ENCODE measurements around the gene MTPN.

MTPN gene

DNA sequence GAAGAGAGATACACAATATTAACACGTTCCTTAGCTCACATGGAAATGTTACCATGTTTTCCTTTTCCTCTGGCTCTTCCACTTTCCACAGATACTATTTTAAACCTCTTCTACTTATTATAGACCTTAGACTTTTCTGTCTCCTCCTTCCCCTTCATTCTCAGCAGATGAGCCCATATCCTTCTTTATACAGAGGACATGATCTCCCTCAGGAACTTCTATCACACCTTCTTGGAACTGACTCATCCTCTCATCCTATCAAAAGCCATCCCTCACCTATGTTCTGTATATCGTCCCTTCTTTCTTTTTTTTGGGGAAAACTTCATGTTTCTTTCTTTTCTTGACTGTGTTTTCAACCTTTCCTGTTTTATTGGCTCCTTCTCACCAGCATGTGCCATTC is 20.8 kb downstream of the MTPN start:
- DNase-seq: no peak

DNA sequence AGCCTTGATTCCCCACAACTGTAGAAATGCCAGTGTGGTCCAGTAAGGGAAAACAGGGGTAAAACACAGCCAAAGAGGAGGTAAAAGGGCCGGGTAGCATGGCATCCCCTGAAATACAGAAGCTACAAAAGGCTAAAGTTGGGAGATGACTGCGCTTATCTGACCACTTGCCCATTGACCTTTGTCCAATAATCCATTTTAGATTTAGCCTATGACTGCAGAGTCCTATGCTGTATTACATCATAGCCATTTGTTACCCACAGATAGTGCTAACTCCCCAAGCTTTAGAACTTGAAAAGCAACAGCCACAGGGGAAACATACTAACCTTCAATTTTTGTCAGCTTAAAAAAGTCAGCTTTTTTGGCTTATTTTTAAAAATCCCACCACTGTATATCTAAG is 26.2 kb downstream of the MTPN start:
- no peak for DNase-seq

DNA sequence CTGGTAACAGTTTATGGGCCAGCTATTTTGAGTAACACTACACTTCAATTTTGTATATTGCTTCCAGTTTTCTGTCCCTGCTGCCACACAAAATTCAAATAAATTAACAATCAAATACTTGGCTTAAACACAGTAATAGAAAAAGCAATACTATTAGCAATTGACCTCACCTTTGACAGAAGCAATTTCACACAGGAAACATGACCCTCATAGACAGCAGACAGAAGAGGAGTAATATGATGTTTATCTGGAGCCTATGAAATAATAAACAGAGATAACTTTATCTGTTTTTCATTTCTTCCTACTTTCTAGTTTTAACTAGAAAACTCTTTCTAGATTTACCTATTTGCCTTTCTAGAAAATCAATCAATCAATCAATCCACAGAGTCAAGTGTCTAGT is 26.7 kb downstream of the MTPN start:
- DNase-seq: no peak

DNA sequence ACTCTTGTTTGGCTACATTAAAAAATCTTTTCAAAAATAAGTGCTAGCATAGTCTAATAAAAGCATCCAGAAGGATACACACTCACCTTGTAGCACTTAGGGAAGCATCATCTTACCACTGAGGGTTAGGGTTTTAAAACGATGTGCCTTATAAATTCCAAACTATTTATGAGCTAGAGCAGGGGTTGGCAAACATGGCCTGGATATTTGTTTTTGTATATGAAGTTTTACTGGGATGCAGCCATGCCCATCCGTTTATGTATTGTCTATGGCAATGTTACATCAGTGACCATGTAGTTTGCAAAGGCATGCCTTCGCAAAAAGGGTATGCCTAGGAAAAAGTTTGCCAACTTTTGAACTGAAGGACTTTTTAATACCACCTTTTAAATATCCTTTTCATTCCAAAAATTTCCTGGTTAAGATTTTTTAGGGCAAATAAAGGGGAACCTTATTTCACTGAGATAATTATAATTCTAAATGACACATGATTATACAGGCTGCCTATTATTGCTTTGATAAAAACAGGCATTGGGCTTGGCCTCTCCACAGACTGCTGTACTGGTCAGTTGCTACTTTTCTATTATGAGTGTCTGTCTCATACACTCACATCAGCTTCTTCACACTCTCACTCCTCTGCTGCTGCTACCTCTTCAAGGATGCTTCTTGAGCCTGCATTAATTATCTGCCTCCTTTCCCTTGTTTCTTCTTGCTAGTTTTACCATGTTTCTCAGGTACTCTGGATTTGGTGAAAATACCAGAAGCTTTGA is 30.7 kb downstream of the MTPN start:
- no peak for DNase-seq

DNA sequence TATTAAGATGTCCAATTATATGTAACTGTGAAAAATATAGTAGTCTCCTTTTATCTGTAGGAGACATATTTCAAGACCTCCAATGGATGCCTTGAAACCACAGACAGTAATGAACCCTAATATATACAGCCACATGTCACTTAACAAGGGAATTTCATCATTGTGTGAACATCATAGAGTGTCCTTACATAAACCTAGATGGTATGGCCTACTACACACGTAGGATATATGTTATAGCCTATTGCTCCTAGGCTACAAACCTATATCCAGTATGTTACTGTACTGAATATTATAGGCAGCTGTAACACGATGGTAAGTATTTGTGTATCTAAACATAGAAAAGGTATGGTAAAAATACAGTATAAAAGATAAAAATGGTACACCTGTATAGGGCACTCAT is 32.4 kb downstream of the MTPN start:
- no peak for DNase-seq

DNA sequence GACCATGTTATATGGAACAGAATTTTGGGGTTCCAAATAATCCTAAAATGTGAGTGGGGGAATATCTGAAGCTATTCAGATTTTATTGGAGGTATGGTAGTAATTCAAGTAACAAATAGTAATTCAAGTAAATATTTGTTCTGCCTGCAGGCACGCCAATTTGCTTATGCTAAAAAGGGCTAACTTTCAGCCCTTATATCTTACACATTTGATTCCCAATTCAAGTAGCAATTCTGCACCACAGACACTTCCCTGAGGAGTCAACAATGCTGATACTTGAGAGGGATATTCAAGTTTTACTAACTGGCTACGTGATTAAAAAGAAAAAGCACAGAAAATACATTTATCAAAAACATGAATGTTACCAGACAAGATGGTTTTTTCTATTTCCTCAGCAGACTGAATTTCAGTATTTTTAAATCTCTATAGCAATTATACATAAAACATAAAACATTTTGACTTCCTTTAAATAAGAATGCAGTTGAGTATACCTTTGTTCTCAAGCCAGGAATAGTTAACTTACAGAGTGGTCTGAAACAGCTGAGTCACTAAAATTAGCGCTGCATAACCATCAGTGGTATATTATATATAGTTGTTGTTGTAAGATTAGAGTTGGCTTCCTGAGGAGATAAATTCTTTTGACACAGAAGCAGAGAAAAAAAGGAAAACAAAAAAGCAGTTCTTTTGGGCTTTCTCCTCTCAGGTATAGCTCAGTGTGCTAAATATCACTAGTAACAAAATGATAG is 33.9 kb downstream of the MTPN start:
- no peak for DNase-seq

DNA sequence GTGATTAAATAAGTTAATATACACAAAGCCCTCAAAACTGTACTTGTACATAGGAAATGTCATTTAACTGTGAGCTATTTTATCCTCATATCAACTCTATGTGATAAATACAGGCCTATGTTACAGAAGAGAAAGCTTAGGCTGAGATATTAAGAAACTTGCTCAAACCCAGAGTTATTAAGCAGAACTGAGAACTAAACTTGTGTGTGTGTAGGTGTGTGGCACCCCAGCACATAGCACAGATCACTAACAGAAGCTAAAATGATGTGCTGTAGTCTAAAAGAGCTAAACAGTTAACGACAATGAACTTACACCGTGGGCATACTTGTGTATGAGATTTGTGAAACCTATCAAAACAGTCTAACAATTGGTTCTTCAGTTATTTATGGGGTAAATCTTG is 34.5 kb downstream of the MTPN start:
- DNase-seq: no peak

DNA sequence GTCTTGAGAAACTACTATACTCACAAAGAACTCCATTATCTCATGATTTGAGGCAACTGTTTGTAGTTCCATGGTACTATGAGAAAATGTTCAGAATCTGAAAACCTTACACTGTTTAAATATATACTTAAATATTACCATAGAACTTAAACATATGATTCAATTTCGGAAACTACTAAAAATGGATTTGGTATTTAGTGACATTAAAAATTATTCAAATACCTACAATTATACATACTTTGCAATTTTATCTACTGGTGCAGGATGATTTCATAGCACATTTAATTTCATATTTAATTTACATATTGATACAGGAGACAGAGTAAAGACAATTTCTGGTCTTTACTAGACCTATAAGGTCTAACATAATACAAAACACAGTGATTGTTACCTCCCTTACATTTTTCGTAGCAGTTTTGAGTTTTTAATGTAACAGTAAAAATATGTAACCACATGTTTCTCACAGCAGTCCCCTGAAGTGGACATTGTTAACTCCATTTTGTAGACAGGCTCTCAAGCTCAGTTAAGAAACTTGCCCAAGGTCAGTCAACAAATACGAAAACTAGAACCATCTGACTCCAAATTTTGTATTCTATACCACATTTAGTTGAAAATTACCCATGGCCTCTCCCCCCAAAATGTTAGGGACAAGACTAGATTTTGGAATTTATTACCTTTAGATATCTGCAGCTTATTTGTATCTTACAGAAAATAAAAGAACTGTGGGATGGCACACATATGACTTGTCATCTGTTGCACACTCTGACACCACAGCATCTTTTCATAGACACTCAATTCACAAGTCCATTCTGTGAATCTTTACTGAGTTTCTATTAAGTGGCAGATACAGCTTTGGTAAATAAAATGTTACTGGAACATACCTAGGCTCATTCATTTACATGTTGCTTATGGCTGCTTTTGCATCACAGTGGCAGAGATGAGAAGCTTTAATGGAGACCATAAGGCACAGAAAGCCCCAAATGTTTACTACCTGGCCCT is 36.8 kb downstream of the MTPN start:
- no peak for DNase-seq

DNA sequence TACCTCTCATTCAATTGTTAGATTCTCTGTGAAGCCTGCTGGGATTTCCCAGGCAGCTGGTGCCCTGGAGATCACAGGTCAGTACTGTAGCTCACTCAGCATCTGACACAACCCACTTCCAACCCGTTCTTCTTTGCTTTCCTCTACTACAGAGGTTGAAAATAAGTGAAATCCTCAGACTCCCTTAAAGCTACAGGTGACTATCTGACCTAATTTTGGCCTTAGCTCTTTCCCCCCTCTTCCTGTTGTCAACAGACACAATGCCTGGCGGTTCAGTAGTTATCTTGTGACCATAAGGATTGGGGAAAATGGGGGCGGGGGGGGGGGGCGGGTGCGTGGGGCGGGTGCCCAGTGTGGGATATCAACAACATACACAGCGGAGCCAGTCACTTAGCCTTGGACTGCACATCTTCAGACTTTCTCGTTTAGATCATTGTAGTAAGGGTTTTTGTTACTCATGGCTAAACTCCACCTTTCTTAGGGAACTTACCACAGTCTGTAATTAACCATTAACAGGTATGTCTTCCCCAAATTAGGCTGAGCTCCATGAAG is 37.8 kb downstream of the MTPN start:
- DNase-seq: no peak

DNA sequence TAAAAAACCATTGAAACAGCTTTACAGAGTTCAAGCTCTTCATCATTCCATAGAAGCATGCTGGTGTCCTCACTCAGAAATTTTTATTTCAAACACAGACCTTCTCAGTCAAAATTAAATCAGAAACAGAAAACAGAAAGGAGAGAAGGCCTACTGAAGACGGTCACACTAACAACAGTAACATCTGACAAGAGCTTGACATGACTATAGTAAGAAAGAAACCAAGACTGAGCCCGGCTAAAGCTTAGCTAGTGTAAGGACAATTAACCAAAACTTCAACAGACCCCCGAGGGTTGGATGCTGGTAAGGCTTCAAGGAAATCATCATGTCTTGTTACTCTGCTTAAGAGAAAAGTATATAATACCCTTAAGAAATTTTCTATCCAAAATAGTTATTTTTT is 38.6 kb downstream of the MTPN start:
- DNase-seq: no peak

DNA sequence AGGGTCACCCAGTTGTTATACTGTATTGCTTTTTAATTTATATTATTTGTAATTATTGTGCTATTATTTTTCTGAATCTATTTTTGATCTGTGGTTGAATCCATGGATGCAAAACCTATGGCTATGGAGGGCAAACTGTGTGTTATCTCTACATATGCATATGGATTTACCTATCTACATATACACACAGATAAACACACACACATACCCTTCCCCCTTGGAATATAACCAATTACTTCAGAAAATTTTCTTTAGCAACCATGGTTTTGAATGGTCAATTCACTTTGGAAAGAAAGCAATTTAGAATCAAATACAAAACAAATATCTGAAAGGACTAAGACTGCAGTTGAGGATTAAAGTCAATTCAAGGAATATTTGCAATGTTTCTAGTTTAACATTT is 39.1 kb downstream of the MTPN start:
- no peak for DNase-seq

DNA sequence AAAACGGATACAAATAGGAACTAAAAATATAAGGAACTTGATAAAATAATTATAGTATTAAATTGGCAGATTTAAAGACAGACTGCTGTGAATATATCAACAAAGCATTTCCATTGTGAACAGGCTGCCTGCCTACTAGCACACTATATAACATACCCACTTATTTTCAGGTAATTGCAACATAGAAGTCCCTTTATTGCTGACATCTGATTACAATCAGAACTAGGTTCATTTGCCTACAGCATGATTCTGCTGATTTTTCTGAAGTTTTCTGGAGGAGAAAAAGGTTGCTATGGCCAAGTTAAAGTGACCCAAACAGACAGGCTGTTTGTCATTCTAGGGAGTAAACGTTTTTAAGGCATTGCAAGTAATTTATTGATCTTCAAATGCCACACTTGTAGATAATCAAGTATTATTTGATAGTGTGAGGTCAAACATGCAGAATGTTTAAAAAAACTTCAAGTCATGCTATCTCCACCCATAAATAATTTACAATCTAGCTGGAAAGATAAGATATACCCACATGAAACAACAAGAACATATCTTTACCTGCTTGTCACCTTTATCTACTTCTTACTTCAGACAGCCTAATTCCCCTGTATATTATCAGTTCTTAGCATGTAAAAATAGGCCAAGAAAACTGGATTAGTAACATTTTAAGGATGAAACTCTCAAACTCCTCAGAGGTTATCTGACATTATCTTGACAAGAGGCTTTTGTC is 40.5 kb downstream of the MTPN start:
- no peak for DNase-seq

DNA sequence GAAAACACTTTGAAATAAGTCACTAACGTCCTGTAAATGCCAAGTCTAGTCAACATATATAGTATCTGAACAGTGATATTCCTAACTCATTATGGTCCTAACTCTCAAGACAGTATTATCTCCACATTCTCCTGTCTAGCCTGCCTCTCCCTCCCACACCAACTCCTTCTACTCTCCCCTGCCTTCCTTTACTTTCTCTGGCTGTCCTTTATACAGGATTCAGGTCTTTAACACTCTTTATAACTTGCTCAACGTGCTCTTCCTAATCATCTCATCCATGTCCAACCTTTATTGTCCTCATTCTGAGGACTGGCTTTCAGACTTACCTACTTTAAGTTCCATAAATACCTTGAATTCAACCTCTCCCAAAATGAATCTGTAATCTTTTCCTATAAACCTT is 42.5 kb downstream of the MTPN start:
- no peak for DNase-seq

DNA sequence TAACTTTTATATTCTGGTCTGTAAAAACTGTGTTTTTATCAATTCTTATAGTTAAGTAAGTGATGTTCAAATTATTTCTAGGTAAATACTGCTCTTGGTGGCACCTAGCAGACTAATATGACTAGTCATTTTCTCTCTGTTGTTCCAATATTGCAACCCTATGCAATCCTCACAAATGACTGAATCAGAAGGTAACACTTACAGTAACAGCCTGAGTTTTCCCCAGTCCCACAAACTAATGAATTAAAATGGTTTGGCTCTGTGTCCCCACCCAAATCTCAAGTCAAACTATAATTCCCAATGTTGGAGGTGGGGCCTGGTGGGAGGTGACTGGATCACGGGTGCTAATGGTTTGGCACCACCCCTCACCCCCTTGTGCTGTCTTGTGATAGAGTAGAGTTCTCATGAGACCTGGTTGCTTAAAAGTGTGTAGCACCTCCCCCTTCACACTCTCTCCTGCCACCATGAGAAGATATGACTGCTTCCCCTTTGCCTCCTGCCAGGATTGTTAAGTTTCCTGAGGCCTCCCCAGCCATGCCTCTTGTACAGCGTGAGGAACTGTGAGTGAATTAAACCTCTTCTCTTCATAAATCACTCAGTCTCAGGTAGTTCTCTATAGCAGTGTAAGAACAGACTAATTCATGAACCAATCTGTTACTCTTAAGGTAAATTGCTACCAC is 43.5 kb downstream of the MTPN start:
- DNase-seq: no peak

DNA sequence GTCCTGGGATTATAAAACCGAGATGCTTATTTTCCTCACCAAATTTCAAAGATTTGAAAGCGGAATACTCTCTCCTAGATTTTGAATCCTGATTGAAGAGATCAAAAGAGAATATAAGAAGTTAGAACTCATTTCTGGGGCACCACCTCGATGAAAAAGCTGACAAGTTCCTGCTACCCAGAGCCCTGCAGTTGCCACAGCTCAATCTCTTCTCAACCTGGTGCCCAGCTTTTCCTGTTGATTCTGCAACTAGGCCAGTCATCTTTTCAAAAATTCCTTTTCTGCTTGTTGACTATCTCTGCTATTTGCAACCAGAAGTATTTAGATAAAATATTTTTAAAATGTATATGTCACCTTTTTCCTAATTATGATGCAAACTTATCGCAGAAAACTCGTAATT is 45.0 kb downstream of the MTPN start:
- DNase-seq: no peak

DNA sequence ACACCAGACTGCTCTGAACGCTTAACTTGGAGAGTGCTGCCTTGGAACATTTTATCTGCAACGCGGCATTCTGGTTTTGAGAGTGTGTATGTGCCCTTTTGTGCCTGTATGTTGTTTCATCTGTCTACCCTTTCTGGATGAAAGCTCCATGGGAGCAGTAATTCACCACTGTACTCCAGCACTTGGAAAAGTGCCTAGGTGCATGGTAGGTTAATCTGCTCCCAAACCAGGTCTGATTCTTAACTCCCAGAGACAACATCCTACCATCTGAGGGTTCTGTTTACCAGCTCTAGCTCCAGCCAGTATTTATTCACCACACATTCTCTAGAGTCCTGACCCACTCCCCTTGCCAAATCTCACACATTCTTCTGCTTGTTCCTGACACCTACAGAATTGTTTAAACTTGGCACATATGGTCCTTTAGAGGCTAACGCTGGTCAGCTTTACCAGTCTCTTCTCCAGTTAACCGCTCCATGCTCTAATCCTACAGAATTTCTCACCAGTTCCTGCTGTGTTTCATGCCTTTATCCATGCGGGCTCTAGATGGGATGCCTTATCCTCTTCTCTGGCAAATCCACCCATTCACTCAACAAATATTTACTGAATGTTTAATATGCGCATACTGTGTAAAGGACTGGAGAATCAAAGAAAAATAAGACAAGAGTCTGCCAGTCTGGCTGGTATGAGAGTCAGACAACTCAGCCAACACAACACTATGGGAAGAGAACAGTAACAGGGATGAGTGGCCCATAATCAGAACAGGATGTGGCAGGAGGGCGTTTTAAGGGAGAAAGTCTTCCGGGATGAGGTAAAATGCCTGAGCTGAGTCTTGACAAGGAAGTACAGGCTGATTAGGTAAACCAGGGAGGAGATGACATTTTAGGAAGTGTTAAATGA is 46.3 kb downstream of the MTPN start:
- no peak for DNase-seq

DNA sequence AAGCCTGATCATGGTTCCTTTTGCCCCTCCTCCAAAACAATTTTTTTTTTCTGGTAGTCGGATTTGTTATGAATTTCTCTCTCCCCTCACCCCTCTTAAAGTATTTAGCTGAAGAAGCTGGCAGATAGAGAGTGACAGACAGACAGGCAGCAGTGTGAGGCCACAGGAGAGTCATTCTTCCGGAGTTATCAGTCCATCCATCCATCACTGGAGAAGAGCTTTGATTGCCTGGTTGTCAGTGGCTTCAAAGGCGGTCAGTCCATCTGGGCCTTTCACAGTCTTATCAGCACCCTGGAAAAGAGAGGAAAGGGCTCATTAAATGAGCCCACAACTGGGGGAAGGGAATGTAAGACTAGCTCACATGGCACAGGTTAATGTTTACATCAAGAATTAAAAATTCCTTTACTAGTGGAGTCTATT is 47.4 kb downstream of the MTPN start:
- DNase-seq: no peak

DNA sequence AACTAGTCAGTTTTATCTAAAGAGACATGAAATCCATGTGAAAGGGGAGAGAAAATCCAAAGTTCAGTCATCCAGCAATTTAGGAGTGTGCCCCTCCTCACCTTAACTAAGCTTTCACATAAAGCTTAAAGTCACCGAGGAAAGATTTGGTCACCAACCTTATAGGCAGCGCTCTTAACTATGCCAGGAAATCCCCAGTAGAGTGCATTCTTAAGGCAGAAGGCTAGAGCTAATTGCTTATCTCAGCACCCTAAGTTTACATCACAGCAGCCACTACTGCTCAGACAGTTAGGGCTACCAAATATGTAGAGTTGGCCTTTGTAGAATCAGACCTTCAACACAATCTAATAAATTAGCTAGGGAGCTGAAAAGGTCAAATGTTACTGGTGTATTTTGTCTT is 47.9 kb downstream of the MTPN start:
- DNase-seq: no peak

DNA sequence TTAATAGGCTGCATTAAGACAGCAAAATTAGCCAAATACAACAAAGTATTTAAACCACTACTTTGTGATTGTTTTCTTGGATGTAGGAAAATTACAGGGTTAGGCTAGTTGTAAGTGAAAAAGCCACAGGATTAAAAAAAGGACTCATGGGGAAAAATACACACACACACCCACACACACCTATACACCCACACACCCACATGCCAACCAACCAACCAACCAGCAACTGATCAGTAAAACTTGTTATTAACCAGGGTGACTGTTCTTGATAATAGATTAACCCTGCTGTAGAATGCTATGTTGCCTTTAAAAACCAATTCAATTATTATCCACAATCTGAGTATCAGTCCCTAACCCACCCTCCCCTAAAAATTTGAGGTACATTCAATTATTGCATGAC is 49.0 kb downstream of the MTPN start:
- no peak for DNase-seq

DNA sequence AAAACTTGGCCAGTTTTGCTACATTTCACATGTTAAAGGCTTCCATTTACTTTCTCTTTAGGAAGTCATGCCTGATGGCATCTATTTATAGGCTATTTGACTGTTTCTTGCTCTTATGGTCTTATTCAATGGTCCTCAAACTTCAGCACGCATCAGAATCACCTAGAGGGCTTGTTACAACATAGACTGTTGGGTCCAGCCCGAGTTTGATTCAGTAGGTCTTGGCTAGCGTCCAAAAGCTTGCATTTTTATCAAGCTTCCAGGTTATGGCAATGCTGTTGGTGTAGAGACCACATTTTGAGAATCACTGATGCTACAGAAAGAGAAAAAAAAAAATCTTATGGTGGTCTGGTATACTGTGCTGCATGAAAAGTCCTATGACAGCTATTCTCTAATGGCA is 51.9 kb downstream of the MTPN start:
- DNase-seq: no peak

DNA sequence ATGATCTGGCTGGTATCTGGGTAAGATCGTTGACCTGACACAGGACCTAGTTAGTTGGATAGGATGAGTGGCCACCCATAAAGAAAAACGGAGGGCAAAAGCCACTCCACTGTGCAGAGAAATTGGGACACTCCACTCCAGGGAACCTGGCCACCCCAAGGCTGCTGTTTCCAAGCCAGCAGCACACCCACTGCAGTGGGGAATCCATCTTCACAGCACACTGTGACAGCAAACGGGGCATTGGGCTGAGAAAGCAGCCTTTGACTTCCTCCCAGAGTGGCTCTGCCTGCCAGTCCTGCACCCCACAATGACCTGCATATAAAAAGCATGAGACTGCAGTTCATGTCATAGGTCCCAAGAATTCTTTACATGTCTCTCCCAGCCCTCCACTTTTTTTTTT is 52.9 kb downstream of the MTPN start:
- DNase-seq: no peak

All from CD4-positive, alpha-beta T cell treated with Interleukin-6 for 4 hours (primary cell).